K562 (cell line): ENCODE data around the gene VPS41. TPM values are rescaled to one million over a fixed set of nuclear protein-coding genes. Genes with fewer than 3 reads are reported as not detected.

Experiments
- ATAC-seq: fragments of 200-7000 bp; cut with Tn5 transposase; 3 replicates; pipeline ENCODE4 v1.9.1; 2020; ENCODE audit warnings: moderate library complexity
- BruUV-seq: library from RNA; stranded (reverse); fragments of 400-500 nt; replicated peaks from 2 replicates; lab custom pipeline; 2021; lab: Mats Ljungman, UMichigan
- CTCF ChIA-PET: fragments of 300-600 bp; formaldehyde crosslinking; extraction: SDS; loops from one replicate; lab custom pipeline; 2021; ENCODE audit warnings: low intra/inter-chr PET ratio; lab: Yijun Ruan, JAX
- POLR2A ChIA-PET: fragments of 300-600, 350-650 bp; sonication (Branson Sonifier 250); formaldehyde crosslinking; extraction: SDS; loops from one replicate; lab custom pipeline; 2021; ENCODE audit warnings: antibody characterized with exemption, inconsistent platforms; lab: Yijun Ruan, JAX
- DNase-seq, 4 experiments: peaks; one replicate each; pipeline versions ENCODE4 v3.0.0 to v3.0.0-alpha.2; 2011 to 2018; ENCODE audit warnings: low spot score in 3 of 4, mixed read lengths in 3 of 4; ENCODE audit errors: extremely low read depth in 1 of 4
- FAIRE-seq: peaks from 2 replicates; lab custom pipeline; 2011; peaks lifted over from hg19 to GRCh38; lab: Jason Lieb, UNC
- H2AFZ ChIP-seq: 2 replicates; pipeline ENCODE4 v1.6.0; 2011; ENCODE audit warnings: low read depth, low read length, control low read depth, inconsistent platforms
- H3K27ac ChIP-seq: fragments of 200-600 bp; 3 replicates; pipeline ENCODE4 v1.8.0; 2011; ENCODE audit warnings: low read depth, mild to moderate bottlenecking, control low read depth, inconsistent platforms, low read length, moderate library complexity, mixed read lengths; ENCODE audit errors: extremely low read depth
- H3K27me3 ChIP-seq, 2 experiments: fragments of 300-600 bp in 1 of 2; 2 replicates in 1 of 2; 3 replicates in 1 of 2; pipeline versions ENCODE4 v1.6.0 to v1.8.0; 2011; ENCODE audit warnings: inconsistent platforms in 2 of 2, low read length in 2 of 2, mild to moderate bottlenecking in 1 of 2, mixed read lengths in 1 of 2, moderate library complexity in 1 of 2; ENCODE audit not compliant: control insufficient read depth in 2 of 2, insufficient read depth in 2 of 2
- H3K36me3 ChIP-seq: fragments of 300-600 bp; 3 replicates; pipeline ENCODE4 v1.8.0; 2011; ENCODE audit warnings: mild to moderate bottlenecking, low read length, inconsistent platforms; ENCODE audit not compliant: control insufficient read depth, insufficient read depth
- H3K4me1 ChIP-seq, 2 experiments: fragments of 200-600 bp in 1 of 2; replicated peaks in 1 of 2; 2 replicates in 1 of 2; 3 replicates in 1 of 2; pipeline versions ENCODE4 v1.5.1 to v1.8.0; 2011; ENCODE audit warnings: inconsistent platforms in 2 of 2, low read length in 2 of 2, mild to moderate bottlenecking in 1 of 2, mixed read lengths in 1 of 2, moderate library complexity in 1 of 2; ENCODE audit not compliant: control insufficient read depth in 2 of 2, insufficient read depth in 2 of 2
- H3K4me2 ChIP-seq: 2 replicates; pipeline ENCODE4 v1.6.1; 2011; ENCODE audit warnings: low read length, control low read depth, inconsistent platforms, mixed read lengths; ENCODE audit not compliant: insufficient read depth
- H3K4me3 ChIP-seq: fragments of 200-600 bp; sonication (generic), shearing (Covaris generic); 2 replicates; pipeline ENCODE4 v1.5.1; 2016; ENCODE audit warnings: control low read depth, inconsistent platforms
- H3K79me2 ChIP-seq: fragments of 200-600 bp; 3 replicates; pipeline ENCODE4 v1.8.0; 2011; ENCODE audit warnings: low read length, inconsistent platforms; ENCODE audit not compliant: control insufficient read depth, insufficient read depth
- H3K9ac ChIP-seq, 2 experiments: 2 replicates each; pipeline versions ENCODE4 v1.6.0 to v1.6.1; 2011; ENCODE audit warnings: low read depth in 2 of 2, low read length in 2 of 2, control low read depth in 1 of 2, inconsistent platforms in 1 of 2, mild to moderate bottlenecking in 1 of 2, mixed read lengths in 1 of 2; ENCODE audit not compliant: insufficient read depth in 1 of 2
- H3K9me1 ChIP-seq: one replicate; pipeline ENCODE4 v1.6.0; 2011; ENCODE audit warnings: inconsistent platforms, mild to moderate bottlenecking, low read length, moderate library complexity; ENCODE audit not compliant: control insufficient read depth, insufficient read depth
- H3K9me3 ChIP-seq: replicated peaks from 2 replicates; pipeline ENCODE4 v1.5.1; 2011; ENCODE audit warnings: low read depth, low read length, inconsistent platforms; ENCODE audit not compliant: control insufficient read depth, insufficient read depth
- H4K20me1 ChIP-seq: replicated peaks from 2 replicates; pipeline ENCODE4 v1.6.1; 2011; ENCODE audit warnings: low read length, inconsistent platforms, mixed read lengths; ENCODE audit not compliant: control insufficient read depth, insufficient read depth
- ARID1B ChIP-seq: fragments of 450-650 bp; IDR thresholded peaks from 2 replicates; pipeline ENCODE4 v1.6.1; 2016; ENCODE audit warnings: antibody characterized with exemption, mild to moderate bottlenecking, inconsistent platforms
- ARID3A ChIP-seq: IDR thresholded peaks from 2 replicates; pipeline ENCODE4 v1.6.1; 2012; ENCODE audit warnings: low read depth, low read length, improper control_type of control experiment, borderline replicate concordance
- CBFA2T3 ChIP-seq: fragments of 450-650 bp; IDR thresholded peaks from 2 replicates; pipeline ENCODE4 v1.6.1; 2017
- CCNT2 ChIP-seq: IDR thresholded peaks from 2 replicates; pipeline ENCODE4 v1.6.1; 2011; ENCODE audit warnings: borderline replicate concordance, low read depth, mild to moderate bottlenecking, moderate library complexity, mixed read lengths, low read length; ENCODE audit not compliant: insufficient read length; ENCODE audit errors: extremely low read depth
- CGGBP1 ChIP-seq: fragments of 250-450 bp; sonication (Bioruptor Pico); IDR thresholded peaks from 2 replicates; pipeline ENCODE4 v1.9.0; 2021; ENCODE audit warnings: mild to moderate bottlenecking
- EP300 ChIP-seq: IDR thresholded peaks from 2 replicates; pipeline ENCODE4 v1.6.1; 2012; ENCODE audit warnings: low read length, improper control_type of control experiment
- ETS2 ChIP-seq: IDR thresholded peaks from 2 replicates; pipeline ENCODE4 v1.6.1; 2016; ENCODE audit warnings: borderline replicate concordance, missing genetic modification characterization, mild to moderate bottlenecking, moderate library complexity, missing compliant biosample characterization; ENCODE audit not compliant: poor library complexity, severe bottlenecking
- FOXA1 ChIP-seq: fragments of 450-650 bp; IDR thresholded peaks from 2 replicates; pipeline ENCODE4 v1.6.1; 2016; ENCODE audit warnings: mild to moderate bottlenecking, borderline replicate concordance
- NELFE ChIP-seq: IDR thresholded peaks from 2 replicates; pipeline ENCODE4 v1.6.1; 2011; ENCODE audit warnings: mild to moderate bottlenecking; ENCODE audit not compliant: insufficient read depth, insufficient read length
- NFIX ChIP-seq: fragments of 250-450 bp; sonication (Bioruptor Pico); IDR thresholded peaks from 2 replicates; pipeline ENCODE4 v1.4.0; 2020; ENCODE audit warnings: low read depth, mild to moderate bottlenecking, moderate library complexity
- POLR2H ChIP-seq: IDR thresholded peaks from 2 replicates; pipeline ENCODE4 v1.6.1; 2016; ENCODE audit warnings: missing genetic modification characterization, low read depth, mild to moderate bottlenecking, control low read depth, missing compliant biosample characterization, moderate library complexity
- RAD21 ChIP-seq, 2 experiments: fragments of 250-450 bp in 1 of 2; fragments of 450-650 bp in 1 of 2; sonication (Bioruptor Pico) in 1 of 2; formaldehyde crosslinking in 1 of 2; IDR thresholded peaks in 1 of 2; conservative IDR thresholded peaks in 1 of 2; 2 replicates each; pipeline versions ENCODE4 v1.4.0 to v1.8.0; 2020 to 2022; ENCODE audit warnings: mild to moderate bottlenecking in 2 of 2, moderate library complexity in 1 of 2
- TCF3 ChIP-seq: sonication (generic); formaldehyde crosslinking; IDR thresholded peaks from 2 replicates; pipeline ENCODE4 v1.4.0; 2020; ENCODE audit warnings: mild to moderate bottlenecking, missing genetic modification reagents
- YY1 ChIP-seq, 3 experiments: IDR thresholded peaks; 2 replicates each; pipeline ENCODE4 v1.6.1; 2011; ENCODE audit warnings: low read length in 2 of 3, mild to moderate bottlenecking in 2 of 3, moderate library complexity in 2 of 3, borderline replicate concordance in 1 of 3, control low read depth in 1 of 3, low read depth in 1 of 3; ENCODE audit not compliant: insufficient read depth in 3 of 3, insufficient replicate concordance in 2 of 3, control insufficient read depth in 1 of 3, insufficient read length in 1 of 3; ENCODE audit errors: extremely low read depth in 1 of 3
- ZNF146 ChIP-seq: IDR thresholded peaks from one replicate; pipeline ENCODE4 v1.6.1; 2018; ENCODE audit warnings: missing compliant biosample characterization; ENCODE audit not compliant: unreplicated experiment
- WGBS: fragments of 100-300 bp; shearing (Covaris generic); methylation state at CpG from one replicate; pipeline ENCODE4 v1.1.6; 2016; ENCODE audit warnings: low coverage, mixed read lengths; ENCODE audit not compliant: insufficient coverage; ENCODE audit errors: missing lambda C conversion rate; 5-methylcytosine and 5-hydroxymethylcytosine counted together
- in situ Hi-C: fragments of 300-500 bp; cut with MboI; formaldehyde crosslinking; loops from 4 replicates; pipeline ENCODE4 v1.15.0; 2018; ENCODE audit warnings: inconsistent platforms, mixed read lengths
- intact Hi-C: fragments of 100-400 bp; cut with micrococcal nuclease; formaldehyde crosslinking; loops from 2 replicates; pipeline ENCODE4 v1.14.2; 2022
- polyA plus RNA-seq, 8 experiments: library from polyadenylated mRNA; depleted of rRNA in 4 of 8; stranded (reverse) in 5 of 8; unstranded in 3 of 8; fragments of >200 nt; fragmentation: Nextera tagmentation in 2 of 8; fragmentation: Illumina TruSeq in 1 of 8; extraction: Ambion mirVana in 2 of 8; extraction: Trizol in 1 of 8; gene quantifications; 2 replicates each; pipeline versions ENCODE4 v1.2.1 to v1.2.3, GENCODE V29; 2011 to 2014; ENCODE audit warnings: inconsistent platforms in 1 of 8, missing spikeins in 1 of 8
- total RNA-seq, 7 experiments: library from RNA; depleted of rRNA in 6 of 7; stranded (reverse); fragments of >200 nt in 6 of 7; fragmentation: Illumina TruSeq in 2 of 7; extraction: Trizol in 2 of 7; gene quantifications; 2 replicates each; pipeline versions ENCODE4 v1.2.1 to v1.2.3, GENCODE V29; 2011 to 2021; ENCODE audit warnings: low replicate concordance in 1 of 7
- TF ChIP-seq, protein P1 (sequence below), 3 experiments: IDR thresholded peaks in 2 of 3; conservative IDR thresholded peaks in 1 of 3; 2 replicates each; pipeline ENCODE4 v1.5.1; 2011 to 2012; ENCODE audit warnings: low read length in 3 of 3, mild to moderate bottlenecking in 3 of 3, control low read depth in 2 of 3, improper control_type of control experiment in 1 of 3, inconsistent platforms in 1 of 3, low read depth in 1 of 3, mixed read lengths in 1 of 3, moderate library complexity in 1 of 3; ENCODE audit not compliant: insufficient read depth in 2 of 3

The VPS41 gene
- total and polyA plus RNA-seq, 9 of the 15 experiments (the other 6 are each of a cell fraction or from before 2014, with no cell fraction given): 17.7 to 46.8 (median 32.1) TPM

DNA sequence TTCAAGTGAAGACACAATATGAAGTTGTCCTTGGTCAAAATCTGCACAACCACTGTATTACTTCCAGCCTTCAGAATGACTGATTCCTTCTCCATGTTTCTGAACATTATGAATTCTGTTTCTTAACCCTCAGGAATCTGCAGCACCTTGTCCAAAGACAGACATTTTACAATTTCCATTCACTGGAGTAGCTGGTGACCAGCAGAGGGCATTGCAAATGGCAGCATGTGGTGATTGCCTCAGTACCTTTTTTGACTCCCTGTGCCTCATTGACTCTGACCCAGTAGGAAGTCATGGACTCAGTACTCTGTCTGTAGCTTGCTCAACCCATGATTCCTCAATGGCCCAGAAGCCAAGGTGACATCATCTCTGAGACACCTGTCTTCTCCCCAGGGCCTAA, 879 bp upstream of the VPS41 start (continued):
- TF ChIP-seq ZNF146 (CRISPR knock-in tag) (no peak), YY1 (IDR thresholded peaks at IDR 0.05; ENCODE audit: borderline replicate concordance in 1 of 3, control insufficient read depth in 1 of 3, extremely low read depth in 1 of 3, insufficient read depth in 3 of 3, insufficient read length in 1 of 3, insufficient replicate concordance in 2 of 3, low read depth in 1 of 3, low read length in 2 of 3) (no peak), RAD21 (CRISPR knock-in tag; conservative IDR thresholded peaks at IDR 0.05 in 1 of 2, IDR thresholded peaks at IDR 0.05 in 1 of 2) (peak in 1 of 2 experiments; percentile 19; a peak in 2 of 4 replicates)
- TF ChIP-seq, protein P1, sequence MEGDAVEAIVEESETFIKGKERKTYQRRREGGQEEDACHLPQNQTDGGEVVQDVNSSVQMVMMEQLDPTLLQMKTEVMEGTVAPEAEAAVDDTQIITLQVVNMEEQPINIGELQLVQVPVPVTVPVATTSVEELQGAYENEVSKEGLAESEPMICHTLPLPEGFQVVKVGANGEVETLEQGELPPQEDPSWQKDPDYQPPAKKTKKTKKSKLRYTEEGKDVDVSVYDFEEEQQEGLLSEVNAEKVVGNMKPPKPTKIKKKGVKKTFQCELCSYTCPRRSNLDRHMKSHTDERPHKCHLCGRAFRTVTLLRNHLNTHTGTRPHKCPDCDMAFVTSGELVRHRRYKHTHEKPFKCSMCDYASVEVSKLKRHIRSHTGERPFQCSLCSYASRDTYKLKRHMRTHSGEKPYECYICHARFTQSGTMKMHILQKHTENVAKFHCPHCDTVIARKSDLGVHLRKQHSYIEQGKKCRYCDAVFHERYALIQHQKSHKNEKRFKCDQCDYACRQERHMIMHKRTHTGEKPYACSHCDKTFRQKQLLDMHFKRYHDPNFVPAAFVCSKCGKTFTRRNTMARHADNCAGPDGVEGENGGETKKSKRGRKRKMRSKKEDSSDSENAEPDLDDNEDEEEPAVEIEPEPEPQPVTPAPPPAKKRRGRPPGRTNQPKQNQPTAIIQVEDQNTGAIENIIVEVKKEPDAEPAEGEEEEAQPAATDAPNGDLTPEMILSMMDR (IDR thresholded peaks at IDR 0.05 in 2 of 3, conservative IDR thresholded peaks at IDR 0.05 in 1 of 3; ENCODE audit: insufficient read depth in 2 of 3, low read depth in 1 of 3, low read length in 3 of 3): peak; percentile 24 to 37 (median 32); a peak in 3 of 6 replicates

DNA sequence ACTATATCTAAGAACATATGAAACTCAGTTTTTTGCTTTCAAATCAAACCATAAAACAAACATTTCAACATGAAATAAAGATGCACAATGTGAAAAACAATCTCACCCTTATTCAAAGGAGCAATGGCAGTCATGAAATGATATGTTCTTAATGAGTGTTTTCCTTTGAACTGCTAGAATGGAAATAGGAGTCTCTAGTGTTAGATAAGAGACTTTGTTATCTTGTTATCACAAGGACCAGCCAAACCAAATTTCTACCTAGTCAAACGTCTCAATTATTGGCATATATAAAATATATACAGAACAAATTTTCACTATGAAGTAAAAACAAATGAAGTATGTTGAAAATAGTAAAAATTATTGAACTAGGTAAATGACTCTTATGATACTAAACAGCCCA, 1.2 kb downstream of the VPS41 start:
- 0% methylated on average over 1 of the region's 1 CpG for WGBS
- Histone ChIP-seq H3K27ac (no peak overlapping the region), H3K4me1 (peaks cover 0 to 5% of the 10 kb centered on the region in 2 experiments; a peak in 2 of 5 replicates), H3K27me3 (no peaks in the 10 kb centered on the region), H2AFZ (no peak overlapping the region), H3K9ac (peak overlapping the region in 1 of 2 experiments; percentile 66; a peak in 1 of 4 replicates), H3K36me3 (no peaks in the 10 kb centered on the region), H3K4me2 (peak overlapping the region; percentile 86), H3K4me3 (peak overlapping the region; percentile 69), H3K9me1 (no peaks in the 10 kb centered on the region), H3K9me3 (no peaks in the 10 kb centered on the region), H4K20me1 (no peaks in the 10 kb centered on the region; the same call in 1 of the 2 replicates), H3K79me2 (peaks cover 27% of the 10 kb centered on the region)
- FAIRE-seq (peak; percentile 70), ATAC-seq (no peak), DNase-seq (peak in 1 of 4 experiments; percentile 16)
- intact Hi-C loops (no loop called here), in situ Hi-C loops (no loop called here)
- CTCF ChIA-PET: no interaction called here
- BruUV-seq: no TSS peak
- POLR2A ChIA-PET: no interaction called here
- TF ChIP-seq FOXA1: no peak
- no peak for TF ChIP-seq ETS2 (tag)
- TF ChIP-seq TCF3 (CRISPR knock-in tag): peak; percentile 10; the same call in 1 of the 2 replicates
- TF ChIP-seq CBFA2T3: peak; percentile 28; the same call in 1 of the 2 replicates
- TF ChIP-seq POLR2H (tag): 0 out of 2 replicates have a peak, but pooled peaks have one; percentile 36
- TF ChIP-seq NFIX (CRISPR knock-in tag): no peak
- no peak for TF ChIP-seq CGGBP1 (CRISPR knock-in tag)
- no peak for TF ChIP-seq NELFE
- peak; percentile 69; the same call in 1 of the 2 replicates for TF ChIP-seq ARID3A
- TF ChIP-seq ARID1B: peak; percentile 41; the same call in 1 of the 2 replicates
- TF ChIP-seq EP300: peak; percentile 18; the same call in 1 of the 2 replicates
- TF ChIP-seq CCNT2: peak; percentile 7
